ENCODE data around the gene TVP23A. TPM values are rescaled to one million over a fixed set of nuclear protein-coding genes. Genes with fewer than 3 reads are reported as not detected.
"Not testable (repeated sequence)": the region's sequence is repeated elsewhere in the genome, so short reads cannot be mapped to it uniquely, and the experiment has no call there.

The TVP23A gene
- total RNA-seq, 1 donor from 2014 or later = 6.9 TPM

DNA sequence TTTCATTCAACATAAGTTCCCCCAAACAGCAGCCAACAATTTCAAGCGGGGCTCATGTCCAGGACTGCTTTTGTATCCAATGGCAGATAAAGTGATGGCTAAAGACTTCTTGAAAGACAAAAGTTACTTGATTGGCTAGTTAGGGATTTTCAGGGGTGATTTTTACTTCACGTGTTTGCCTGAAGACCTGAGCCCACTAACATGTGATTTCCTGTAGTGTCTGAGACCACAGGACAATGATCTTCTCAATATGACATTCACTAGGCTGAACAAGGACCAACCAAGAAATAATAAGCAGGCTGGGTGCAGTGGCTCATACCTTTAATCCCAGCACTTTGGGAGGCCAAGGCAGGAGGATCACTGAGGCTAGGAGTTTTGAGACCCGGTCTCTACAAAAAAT, 10.4 kb downstream of the TVP23A start:
- no peaks in the 10 kb centered on the region for H3K4me1 Mint-ChIP-seq
- no peak for DNase-seq (ENCODE audit: low read depth, low spot score)

DNA sequence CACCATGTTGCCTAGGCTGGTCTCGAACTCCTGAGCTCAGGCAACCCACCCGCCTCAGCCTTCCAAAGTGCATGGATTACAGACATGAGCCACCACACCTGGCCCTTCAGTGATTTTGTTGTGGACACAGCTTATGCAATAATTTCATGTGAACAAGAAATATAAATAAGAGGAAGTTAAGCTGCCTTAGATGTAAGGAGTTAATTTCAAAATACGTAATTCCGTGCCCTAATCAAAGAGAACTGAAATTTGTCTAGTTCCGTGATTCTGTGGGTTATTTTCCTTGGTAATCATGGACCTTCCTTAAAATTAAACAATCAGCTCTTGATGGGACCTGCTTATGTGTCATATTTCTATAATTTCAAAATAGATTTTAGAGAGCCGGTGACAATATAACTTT, 11.9 kb downstream of the TVP23A start:
- Mint-ChIP-seq H3K27me3 (ENCODE audit: low read depth) (no peaks in the 10 kb centered on the region), H3K9me3 (no peaks in the 10 kb centered on the region), H3K27ac (ENCODE audit: unreplicated experiment) (no peak overlapping the region), H3K4me3 (no peak overlapping the region), H3K4me1 (no peaks in the 10 kb centered on the region), H3K36me3 (ENCODE audit: low read depth) (peaks cover 5% of the 10 kb centered on the region)
- no peak for DNase-seq (ENCODE audit: low read depth, low spot score)
- TF ChIP-seq, protein P1, sequence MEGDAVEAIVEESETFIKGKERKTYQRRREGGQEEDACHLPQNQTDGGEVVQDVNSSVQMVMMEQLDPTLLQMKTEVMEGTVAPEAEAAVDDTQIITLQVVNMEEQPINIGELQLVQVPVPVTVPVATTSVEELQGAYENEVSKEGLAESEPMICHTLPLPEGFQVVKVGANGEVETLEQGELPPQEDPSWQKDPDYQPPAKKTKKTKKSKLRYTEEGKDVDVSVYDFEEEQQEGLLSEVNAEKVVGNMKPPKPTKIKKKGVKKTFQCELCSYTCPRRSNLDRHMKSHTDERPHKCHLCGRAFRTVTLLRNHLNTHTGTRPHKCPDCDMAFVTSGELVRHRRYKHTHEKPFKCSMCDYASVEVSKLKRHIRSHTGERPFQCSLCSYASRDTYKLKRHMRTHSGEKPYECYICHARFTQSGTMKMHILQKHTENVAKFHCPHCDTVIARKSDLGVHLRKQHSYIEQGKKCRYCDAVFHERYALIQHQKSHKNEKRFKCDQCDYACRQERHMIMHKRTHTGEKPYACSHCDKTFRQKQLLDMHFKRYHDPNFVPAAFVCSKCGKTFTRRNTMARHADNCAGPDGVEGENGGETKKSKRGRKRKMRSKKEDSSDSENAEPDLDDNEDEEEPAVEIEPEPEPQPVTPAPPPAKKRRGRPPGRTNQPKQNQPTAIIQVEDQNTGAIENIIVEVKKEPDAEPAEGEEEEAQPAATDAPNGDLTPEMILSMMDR (conservative IDR thresholded peaks at IDR 0.05) = no peak

More for the DNA sequence above, 10.4 kb downstream of the TVP23A start:
- Mint-ChIP-seq H3K27ac (ENCODE audit: unreplicated experiment) (no peak overlapping the region), H3K36me3 (ENCODE audit: low read depth) (peaks cover 5% of the 10 kb centered on the region), H3K27me3 (ENCODE audit: low read depth) (no peaks in the 10 kb centered on the region), H3K4me3 (no peak overlapping the region), H3K9me3 (no peaks in the 10 kb centered on the region)
- TF ChIP-seq, protein P1 (conservative IDR thresholded peaks at IDR 0.05) = no peak

DNA sequence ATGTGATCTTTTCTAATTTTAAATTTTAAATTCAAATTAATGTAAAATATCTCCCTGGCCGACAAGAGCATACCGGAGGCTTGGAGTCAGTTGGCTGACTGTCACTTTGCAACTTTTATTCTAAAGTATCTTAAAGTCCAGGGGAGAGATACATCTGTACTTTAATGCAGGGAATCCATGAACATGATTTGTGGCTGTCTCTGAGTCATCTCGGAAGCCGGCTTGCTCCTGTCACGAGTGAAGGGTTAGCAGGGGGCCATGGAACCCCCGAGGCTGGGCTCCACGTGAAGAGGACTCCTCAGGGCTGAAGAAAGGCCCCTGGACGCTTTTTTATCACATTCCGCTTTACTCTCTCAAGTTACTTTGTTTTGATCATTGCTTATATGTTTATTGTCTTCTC, 13.3 kb downstream of the TVP23A start:
- no peaks in the 10 kb centered on the region for H3K9me3 Mint-ChIP-seq
- H3K27ac Mint-ChIP-seq (ENCODE audit: unreplicated experiment) = no peak overlapping the region
- TF ChIP-seq, protein P1 (conservative IDR thresholded peaks at IDR 0.05) = no peak
- H3K4me1 Mint-ChIP-seq = no peaks in the 10 kb centered on the region
- DNase-seq (ENCODE audit: low read depth, low spot score) = no peak
- no peak overlapping the region for H3K4me3 Mint-ChIP-seq
- H3K36me3 Mint-ChIP-seq (ENCODE audit: low read depth) = peaks cover 5% of the 10 kb centered on the region
- H3K27me3 Mint-ChIP-seq (ENCODE audit: low read depth) = no peaks in the 10 kb centered on the region

DNA sequence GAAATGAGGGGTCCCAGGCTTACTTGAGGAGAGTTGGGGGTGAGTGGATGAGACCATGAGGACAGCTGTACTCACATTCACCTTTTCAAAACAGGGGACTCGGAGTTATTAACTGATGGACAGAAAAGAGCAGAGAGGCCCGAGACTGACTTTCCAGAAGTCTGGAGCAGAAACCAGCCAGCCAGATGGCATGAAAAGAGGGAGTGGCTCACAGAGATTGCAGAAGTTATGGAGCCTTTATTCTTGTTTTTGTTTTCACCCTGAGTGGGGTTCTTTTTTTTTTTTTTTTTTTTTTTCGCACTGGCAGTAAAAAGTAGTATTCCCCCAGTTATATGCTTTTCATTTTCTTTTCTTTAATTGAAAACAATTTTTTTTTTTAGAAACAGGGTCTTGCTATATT, 18.9 kb downstream of the TVP23A start:
- DNase-seq (ENCODE audit: low read depth, low spot score) = no peak
- Mint-ChIP-seq H3K4me1 (no peaks in the 10 kb centered on the region), H3K4me3 (no peak overlapping the region), H3K9me3 (no peaks in the 10 kb centered on the region), H3K27me3 (ENCODE audit: low read depth) (no peaks in the 10 kb centered on the region), H3K36me3 (ENCODE audit: low read depth) (no peaks in the 10 kb centered on the region), H3K27ac (ENCODE audit: unreplicated experiment) (no peak overlapping the region)
- TF ChIP-seq, protein P1 (conservative IDR thresholded peaks at IDR 0.05) = no peak

DNA sequence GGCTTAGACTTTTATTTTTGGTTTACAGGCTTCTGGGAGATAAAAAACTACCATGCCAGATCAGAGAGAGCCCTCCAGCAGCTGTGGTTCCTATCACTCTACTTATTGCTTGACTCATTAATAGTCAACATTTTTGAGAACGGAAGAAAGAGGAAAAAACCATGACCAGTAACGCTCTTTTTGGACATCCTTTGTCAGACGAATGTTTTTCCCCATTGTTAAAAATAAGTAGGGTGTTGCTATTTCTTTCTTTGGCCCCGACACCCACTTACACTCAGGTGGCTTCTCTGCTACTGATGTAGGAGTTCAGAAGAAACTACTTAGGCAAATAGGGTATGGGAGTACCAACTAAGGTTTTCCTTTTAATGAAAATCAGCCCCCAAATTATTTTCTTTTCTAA, 27.5 kb downstream of the TVP23A start:
- Mint-ChIP-seq H3K27ac (ENCODE audit: unreplicated experiment) (no peak overlapping the region), H3K9me3 (peaks cover 3% of the 10 kb centered on the region)
- TF ChIP-seq, protein P1 (conservative IDR thresholded peaks at IDR 0.05) = no peak

DNA sequence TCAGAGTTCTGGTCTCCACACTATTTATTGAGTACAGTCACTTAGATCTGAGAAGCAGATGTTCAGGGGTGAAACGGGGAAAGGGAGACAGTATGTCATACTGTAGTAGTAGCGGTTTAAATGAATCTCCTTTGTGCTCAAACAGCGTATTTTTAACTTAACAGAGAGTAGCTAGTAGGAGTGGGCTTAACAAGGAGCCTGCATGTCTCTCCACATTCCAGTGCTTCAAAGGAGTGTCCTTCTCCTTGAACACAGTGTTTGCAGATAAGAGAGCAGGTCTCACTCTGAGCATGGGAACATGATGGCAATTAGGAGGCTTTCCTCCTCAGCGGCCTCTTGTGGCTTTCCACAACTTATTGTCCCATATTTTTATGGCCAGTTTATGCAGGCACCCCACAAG, 30.0 kb downstream of the TVP23A start:
- H3K4me3 Mint-ChIP-seq; H3K27me3 Mint-ChIP-seq (ENCODE audit: low read depth); H3K9me3 Mint-ChIP-seq; DNase-seq (ENCODE audit: low read depth, low spot score); H3K36me3 Mint-ChIP-seq (ENCODE audit: low read depth); H3K4me1 Mint-ChIP-seq: not testable (repeated sequence)
- H3K27ac Mint-ChIP-seq (ENCODE audit: unreplicated experiment) = peak overlapping the region; percentile 62

More for the DNA sequence above, 27.5 kb downstream of the TVP23A start:
- no peak for DNase-seq (ENCODE audit: low read depth, low spot score)
- peaks cover 4% of the 10 kb centered on the region for H3K4me1 Mint-ChIP-seq
- H3K27me3 Mint-ChIP-seq (ENCODE audit: low read depth) = no peaks in the 10 kb centered on the region
- H3K36me3 Mint-ChIP-seq (ENCODE audit: low read depth) = peaks cover 6% of the 10 kb centered on the region
- H3K4me3 Mint-ChIP-seq = no peak overlapping the region
